H1 (cell line): Measurements from ENCODE around the gene FGR. TPM values are rescaled to one million over a fixed set of nuclear protein-coding genes. Genes with fewer than 3 reads are reported as not detected.

Experiments used
- CTCF ChIA-PET: fragments of 300-600 bp; sonication (Branson Sonifier 250); formaldehyde crosslinking; loops from one replicate; lab custom pipeline; 2021; ENCODE audit not compliant: partially characterized antibody; lab: Charles Lee
- POLR2A ChIA-PET: fragments of 300-600 bp; sonication (Branson Sonifier 250); formaldehyde crosslinking; loops from one replicate; lab custom pipeline; 2021; ENCODE audit warnings: inconsistent platforms; ENCODE audit not compliant: partially characterized antibody; lab: Charles Lee
- DNase-seq, 2 experiments: peaks; one replicate each; pipeline versions ENCODE4 v3.0.0 to v3.0.0-alpha.2; 2010 to 2022; ENCODE audit warnings: low spot score in 2 of 2, low read depth in 1 of 2, mixed read lengths in 1 of 2
- FAIRE-seq: peaks from 2 replicates; lab custom pipeline; 2011; peaks lifted over from hg19 to GRCh38; lab: Jason Lieb, UNC
- H2AFZ ChIP-seq: 2 replicates; pipeline ENCODE4 v1.8.1; 2012; ENCODE audit warnings: low read length, inconsistent platforms
- H2AK5ac ChIP-seq: 2 replicates; pipeline ENCODE4 v1.6.1; 2013; ENCODE audit warnings: low read depth, low read length
- H2BK120ac ChIP-seq: replicated peaks from 2 replicates; pipeline ENCODE3; 2013; ENCODE audit warnings: low read depth, low read length, inconsistent platforms
- H2BK12ac ChIP-seq: 2 replicates; pipeline ENCODE4 v1.6.1; 2013; ENCODE audit warnings: low read depth, low read length
- H2BK15ac ChIP-seq: 2 replicates; pipeline ENCODE4 v1.6.1; 2013; ENCODE audit warnings: low read length
- H2BK20ac ChIP-seq: 2 replicates; pipeline ENCODE4 v1.6.1; 2013; ENCODE audit warnings: low read length
- H2BK5ac ChIP-seq: 2 replicates; pipeline ENCODE4 v1.6.1; 2013; ENCODE audit warnings: low read depth, low read length
- H3K14ac ChIP-seq: 2 replicates; pipeline ENCODE4 v1.6.1; 2013; ENCODE audit warnings: inconsistent platforms; ENCODE audit not compliant: insufficient read length
- H3K18ac ChIP-seq: 2 replicates; pipeline ENCODE4 v1.6.1; 2013; ENCODE audit warnings: low read length; ENCODE audit errors: extremely low read depth
- H3K23ac ChIP-seq: 2 replicates; pipeline ENCODE4 v1.6.1; 2013; ENCODE audit warnings: inconsistent platforms; ENCODE audit not compliant: insufficient read length
- H3K23me2 ChIP-seq: 2 replicates; pipeline ENCODE4 v1.6.1; 2013; ENCODE audit warnings: low read depth, low read length
- H3K27ac ChIP-seq: 2 replicates; pipeline ENCODE4 v1.6.1; 2011; ENCODE audit warnings: low read depth, low read length, inconsistent platforms
- H3K27me3 ChIP-seq, 4 experiments: replicated peaks in 1 of 4; 1 replicate in 1 of 4; 2 replicates in 3 of 4; pipeline versions ENCODE4 v1.6.1 to v1.8.1; 2011 to 2013; ENCODE audit warnings: low read length in 3 of 4, mild to moderate bottlenecking in 3 of 4, inconsistent platforms in 2 of 4, mixed read lengths in 2 of 4, moderate library complexity in 1 of 4; ENCODE audit not compliant: control insufficient read depth in 3 of 4, insufficient read depth in 3 of 4; ENCODE audit errors: extremely low read depth in 1 of 4
- H3K36me3 ChIP-seq, 4 experiments: 2 replicates each; pipeline versions ENCODE4 v1.6.1 to v1.8.1; 2011 to 2013; ENCODE audit warnings: mild to moderate bottlenecking in 4 of 4, low read length in 3 of 4, moderate library complexity in 2 of 4, control low read depth in 1 of 4, inconsistent platforms in 1 of 4; ENCODE audit not compliant: insufficient read depth in 4 of 4, control insufficient read depth in 2 of 4
- H3K4ac ChIP-seq: replicated peaks from 2 replicates; pipeline ENCODE3; 2013; ENCODE audit warnings: low read length, low read depth, mixed read lengths, inconsistent platforms; ENCODE audit not compliant: insufficient read length
- H3K4me1 ChIP-seq, 4 experiments: replicated peaks in 1 of 4; 1 replicate in 1 of 4; 2 replicates in 3 of 4; pipeline versions ENCODE4 v1.6.1 to v1.8.1; 2011 to 2013; ENCODE audit warnings: low read length in 3 of 4, inconsistent platforms in 2 of 4, mixed read lengths in 1 of 4; ENCODE audit not compliant: insufficient read depth in 4 of 4, control insufficient read depth in 3 of 4
- H3K4me2 ChIP-seq, 2 experiments: 2 replicates each; pipeline versions ENCODE4 v1.6.1 to v1.8.1; 2011 to 2013; ENCODE audit warnings: low read depth in 2 of 2, low read length in 2 of 2, control low read depth in 1 of 2, inconsistent platforms in 1 of 2, mild to moderate bottlenecking in 1 of 2; ENCODE audit not compliant: insufficient read depth in 1 of 2
- H3K4me3 ChIP-seq, 4 experiments: fragments of 200-600, 300-600 bp in 1 of 4; sonication (generic), shearing (Covaris generic), sonication (Bioruptor Twin) in 1 of 4; 2 replicates each; pipeline versions ENCODE4 v1.5.1 to v1.8.1; 2011 to 2016; ENCODE audit warnings: low read length in 4 of 4, low read depth in 3 of 4, control low read depth in 2 of 4, inconsistent platforms in 2 of 4, mild to moderate bottlenecking in 2 of 4, mixed read lengths in 1 of 4, moderate library complexity in 1 of 4; ENCODE audit not compliant: insufficient read depth in 2 of 4; ENCODE audit errors: extremely low read depth in 1 of 4
- H3K56ac ChIP-seq: replicated peaks from 2 replicates; pipeline ENCODE3; 2013; ENCODE audit warnings: low read depth, mild to moderate bottlenecking, mixed read lengths, low read length, inconsistent platforms; ENCODE audit not compliant: insufficient read length
- H3K79me1 ChIP-seq: 2 replicates; pipeline ENCODE4 v1.6.1; 2013; ENCODE audit warnings: low read depth, low read length, control low read depth
- H3K79me2 ChIP-seq, 2 experiments: 2 replicates each; pipeline versions ENCODE4 v1.6.1 to v1.8.1; 2012 to 2013; ENCODE audit warnings: low read length in 2 of 2, mild to moderate bottlenecking in 2 of 2, inconsistent platforms in 1 of 2; ENCODE audit not compliant: insufficient read depth in 2 of 2, control insufficient read depth in 1 of 2
- H3K9ac ChIP-seq, 4 experiments: replicated peaks in 1 of 4; 1 replicate in 1 of 4; 2 replicates in 3 of 4; pipeline versions ENCODE4 v1.6.1 to v1.8.1; 2011 to 2013; ENCODE audit warnings: low read depth in 3 of 4, low read length in 3 of 4, control low read depth in 2 of 4, mild to moderate bottlenecking in 2 of 4, moderate library complexity in 2 of 4, inconsistent platforms in 1 of 4; ENCODE audit errors: extremely low read depth in 1 of 4
- H3K9me3 ChIP-seq, 2 experiments: 2 replicates each; pipeline versions ENCODE4 v1.6.1 to v1.8.1; 2012 to 2013; ENCODE audit warnings: mild to moderate bottlenecking in 2 of 2, moderate library complexity in 2 of 2, control low read depth in 1 of 2, inconsistent platforms in 1 of 2, low read depth in 1 of 2, low read length in 1 of 2, mixed read lengths in 1 of 2; ENCODE audit not compliant: insufficient read depth in 2 of 2
- H4K20me1 ChIP-seq, 2 experiments: replicated peaks in 1 of 2; 2 replicates each; pipeline versions ENCODE3 to v1.8.1; 2011 to 2013; ENCODE audit warnings: inconsistent platforms in 2 of 2, low read length in 2 of 2, mild to moderate bottlenecking in 1 of 2; ENCODE audit not compliant: insufficient read depth in 2 of 2, control insufficient read depth in 1 of 2
- H4K5ac ChIP-seq: 2 replicates; pipeline ENCODE4 v1.6.1; 2013; ENCODE audit warnings: low read length, low read depth, mixed read lengths, inconsistent platforms; ENCODE audit not compliant: insufficient read length
- H4K8ac ChIP-seq: 2 replicates; pipeline ENCODE4 v1.8.0; 2013; ENCODE audit warnings: mild to moderate bottlenecking, moderate library complexity, low read length, inconsistent platforms; ENCODE audit not compliant: insufficient read depth; ENCODE audit errors: extremely low read depth
- H4K91ac ChIP-seq: replicated peaks from 2 replicates; pipeline ENCODE3; 2013; ENCODE audit warnings: low read length, mixed read lengths, inconsistent platforms; ENCODE audit not compliant: insufficient read length
- RBBP5 ChIP-seq: IDR thresholded peaks from 2 replicates; pipeline ENCODE4 v1.7.1; 2012; ENCODE audit warnings: low read depth, mild to moderate bottlenecking, inconsistent platforms, low read length, moderate library complexity, borderline replicate concordance
- SIX5 ChIP-seq: IDR thresholded peaks from 2 replicates; pipeline ENCODE4 v1.6.1; 2011; ENCODE audit warnings: mild to moderate bottlenecking, low read depth, low read length
- WGBS, 2 experiments: shearing (Covaris generic) in 1 of 2; methylation state at CpG; one replicate each; pipeline versions ENCODE4 v1.1.6 to v1.1.7; 2013 to 2015; ENCODE audit warnings: low lambda C conversion rate in 2 of 2, mixed read lengths in 2 of 2, inconsistent platforms in 1 of 2, low coverage in 1 of 2, missing lambda C conversion rate in 1 of 2; ENCODE audit not compliant: insufficient replicate concordance in 2 of 2, insufficient coverage in 1 of 2, insufficient read length in 1 of 2; ENCODE audit errors: extremely low coverage in 1 of 2, missing lambda C conversion rate in 1 of 2; 5-methylcytosine and 5-hydroxymethylcytosine counted together
- polyA plus RNA-seq, 7 experiments: library from polyadenylated mRNA; depleted of rRNA in 3 of 7; stranded (reverse) in 5 of 7; unstranded in 2 of 7; fragments of >200 nt in 5 of 7; fragments of 200-250 nt in 2 of 7; gene quantifications; 1 replicate in 5 of 7; 2 replicates in 1 of 7; 4 replicates in 1 of 7; pipeline versions ENCODE4 v1.2.1 to v1.2.3, GENCODE V29; 2011 to 2013; ENCODE audit warnings: missing spikeins in 2 of 7, mixed read lengths in 2 of 7
- total RNA-seq: library from RNA; stranded (reverse); fragmentation: NEBNext Ultra II Directional; extraction: Animal tissue kit (Norgen Biotek cat#: 25700); gene quantifications from 2 replicates; pipeline ENCODE4 v1.2.1, GENCODE V29; 2021

The FGR gene
- total and polyA plus RNA-seq, 2 of the 8 experiments (the other 6 are each of a cell fraction or from before 2014, with no cell fraction given), result 0.22 to 0.95 TPM

DNA sequence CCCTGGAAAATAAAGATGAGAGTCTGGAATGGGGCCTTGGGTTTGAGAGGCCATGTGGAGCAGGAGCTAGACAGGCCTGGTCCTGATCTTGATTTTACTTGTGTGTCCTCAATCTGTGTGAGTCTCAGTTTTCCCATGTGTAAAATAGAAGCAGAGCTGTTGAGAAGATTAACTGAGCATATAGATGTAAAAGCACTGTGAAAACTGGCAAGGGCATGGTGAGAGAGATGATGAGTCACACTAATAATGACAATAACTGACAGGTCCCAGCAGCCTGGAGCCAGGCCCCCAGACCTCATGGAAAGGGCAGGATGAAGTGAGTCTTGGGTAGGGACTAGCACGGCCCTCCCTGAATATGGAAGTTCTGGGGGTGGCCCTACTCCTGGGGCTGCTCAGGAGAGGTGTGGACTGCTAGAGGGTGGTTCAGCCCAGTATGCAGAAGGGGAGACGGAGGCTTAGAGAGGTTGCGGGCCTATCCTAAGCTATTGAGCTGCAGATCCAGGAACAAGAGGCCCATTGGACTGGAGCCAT is 28.2 kb downstream of the FGR start:
- POLR2A ChIA-PET, result interaction anchor here (0.7 to 6.4 kb wide), 18 partner anchors 8 to 256 kb away, joined by 3 to 97 read pairs (median 3); no protein-coding TSS in a partner anchor
- no peak for FAIRE-seq
- Histone ChIP-seq H3K79me2 (peaks cover 0 to 8% of the 10 kb centered on the region in 2 experiments; a peak in 2 of 4 replicates), H2AFZ (no peak overlapping the region), H2BK15ac (no peak overlapping the region; the same call in 1 of the 2 replicates), H2BK120ac (no peak overlapping the region), H4K91ac (peak overlapping the region; percentile 50), H3K36me3 (no peaks in the 10 kb centered on the region), H3K79me1 (no peaks in the 10 kb centered on the region), H2BK5ac (peak overlapping the region; percentile 15; the same call in 1 of the 2 replicates), H2BK20ac (0 out of 2 replicates have a peak overlapping the region, but pooled peaks have one; percentile 53), H2BK12ac (peak overlapping the region; percentile 43; the same call in 1 of the 2 replicates), H4K5ac (peak overlapping the region; percentile 5), H3K18ac (peak overlapping the region; percentile 5; the same call in 1 of the 2 replicates), H3K14ac (no peak overlapping the region), H3K27ac (no peak overlapping the region), H3K9me3 (no peaks in the 10 kb centered on the region), H3K23me2 (peaks cover 8% of the 10 kb centered on the region), H4K8ac (no peak overlapping the region; the same call in 1 of the 2 replicates), H4K20me1 (peaks cover 3 to 6% of the 10 kb centered on the region in 2 experiments)
- no peak for DNase-seq
- 0 out of 2 replicates have a peak, but pooled peaks have one; percentile 29 for TF ChIP-seq RBBP5
- no peak for TF ChIP-seq SIX5
- TF ChIP-seq, all 59 proteins: peak for 1
- no peaks in the 10 kb centered on the region for H3K27me3 ChIP-seq
- no peak overlapping the region for H3K56ac ChIP-seq
- H3K23ac ChIP-seq, result no peak overlapping the region
- no peak overlapping the region for H3K9ac ChIP-seq
- H3K4me1 ChIP-seq, result peaks cover 20 to 37% (median 23%) of the 10 kb centered on the region in 4 experiments
- peak overlapping the region; percentile 24 for H3K4ac ChIP-seq
- 0 out of 8 replicates have a peak overlapping the region, but pooled peaks of 1 of the 4 experiments have one; percentile 6 for H3K4me3 ChIP-seq
- CTCF ChIA-PET, result interaction anchor here (0.6 to 37.8 kb wide), 51 partner anchors 11 to 598 kb away, joined by 3 to 1807 read pairs (median 10); partner anchors contain the start of genes FAM76A, GPR3, IFI6 and MAP3K6
- WGBS, 2 experiments, result 70% methylated on average over 3 of the region's 3 CpGs; no CpG with 5 or more reads in 1 of the 2 experiments
- H2AK5ac ChIP-seq, result no peak overlapping the region
- H3K4me2 ChIP-seq, result peak overlapping the region; percentile 4 to 61; a peak in 3 of 4 replicates
